Transverse colon (tissue), 4 donors: ENCODE measurements around the gene NPAS1. TPM values are rescaled to one million over a fixed set of nuclear protein-coding genes. Genes with fewer than 3 reads are reported as not detected.

Source experiments
- DNase-seq: peaks from one replicate; pipeline ENCODE4 v3.0.0-alpha.2; 2019
- H3K27ac ChIP-seq, 4 donors: fragments of 200-600 bp; sonication (generic); 2 replicates each; pipeline ENCODE4 v1.5.1; 2016 to 2018; ENCODE audit warnings: inconsistent platforms in 4 of 4
- H3K27me3 ChIP-seq: fragments of 200-600 bp; sonication (generic); 2 replicates; pipeline ENCODE4 v1.5.1; 2017; ENCODE audit warnings: inconsistent platforms
- H3K36me3 ChIP-seq, 4 donors: fragments of 200-600 bp; sonication (generic); 2 replicates each; pipeline ENCODE4 v1.5.1; 2017 to 2019; ENCODE audit warnings: inconsistent platforms in 4 of 4
- H3K4me1 ChIP-seq, 4 donors: fragments of 200-600 bp; sonication (generic); 2 replicates each; pipeline ENCODE4 v1.5.1; 2017 to 2020; ENCODE audit warnings: inconsistent platforms in 4 of 4
- H3K4me3 ChIP-seq, 4 donors: fragments of 200-600 bp; sonication (generic); 1 replicate in 1 of 4; 2 replicates in 3 of 4; pipeline versions ENCODE4 v1.5.1 to v1.6.1; 2017 to 2019; ENCODE audit warnings: inconsistent platforms in 4 of 4
- H3K9me3 ChIP-seq, 2 donors: fragments of 200-600 bp; sonication (generic); 2 replicates each; pipeline ENCODE4 v1.5.1; 2017 to 2019; ENCODE audit warnings: inconsistent platforms in 2 of 2
- CTCF ChIP-seq, 5 experiments: fragments of 200-600 bp in 3 of 5; fragments of 450-650 bp in 2 of 5; sonication (generic) in 3 of 5; IDR thresholded peaks; 1 replicate in 2 of 5; 2 replicates in 3 of 5; pipeline ENCODE4 v1.5.1; 2016 to 2017; ENCODE audit warnings: antibody characterized with exemption in 5 of 5, inconsistent platforms in 3 of 5, mild to moderate bottlenecking in 2 of 5, moderate library complexity in 1 of 5
- EP300 ChIP-seq: sonication (generic); formaldehyde crosslinking; IDR thresholded peaks from one replicate; pipeline ENCODE4 v1.6.1; 2017; ENCODE audit warnings: antibody characterized with exemption, low read depth
- POLR2A ChIP-seq: fragments of 450-650 bp; IDR thresholded peaks from one replicate; pipeline ENCODE4 v1.6.1; 2016; ENCODE audit warnings: antibody characterized with exemption, mild to moderate bottlenecking, moderate library complexity
- POLR2AphosphoS5 ChIP-seq, 3 donors: sonication (generic); formaldehyde crosslinking; IDR thresholded peaks; one replicate each; pipeline ENCODE4 v1.6.1; 2016; ENCODE audit warnings: antibody characterized with exemption in 3 of 3
- WGBS, 2 donors: methylation state at CpG; one replicate each; pipeline ENCODE4 v1.1.5; 2018; ENCODE audit warnings: low coverage in 1 of 2; 5-methylcytosine and 5-hydroxymethylcytosine counted together
- in situ Hi-C, 4 donors: fragments of 200-750 bp; cut with MboI; loops; one replicate each; pipeline versions ENCODE4 v1.15.0 to v1.15.1; 2017; ENCODE audit warnings: low sequenced_read_pairs in 3 of 4, low pct_ligation_motif_present in 1 of 4, low pct_unique_long_range_greater_than_20kb in 1 of 4
- intact Hi-C: fragments of 100-400 bp; cut with DNase I; formaldehyde crosslinking; loops from one replicate; pipeline ENCODE4 v1.15.1; 2023; ENCODE audit warnings: low total_unique reads
- total RNA-seq, 4 donors: library from RNA; depleted of rRNA; stranded (reverse); fragments of >200 nt; gene quantifications; one replicate each; pipeline ENCODE4 v1.1.0, GENCODE V29; 2016

NPAS1 gene
- total RNA-seq, 4 donors from 2014 or later = 0.55 to 0.79 TPM; not detected in 2

- intact Hi-C loops = no loop called here
- no peak for DNase-seq
- H3K36me3 ChIP-seq = peaks cover 0 to 73% (median 25%) of the 10 kb centered on the region in 4 donors
- H3K4me3 ChIP-seq = no peak overlapping the region
- in situ Hi-C loops = no loop called here
- H3K27me3 ChIP-seq = no peaks in the 10 kb centered on the region
- H3K9me3 ChIP-seq = no peaks in the 10 kb centered on the region
- H3K4me1 ChIP-seq = peaks cover 3 to 7% (median 5%) of the 10 kb centered on the region in 4 donors
- TF ChIP-seq EP300 (no peak), POLR2AphosphoS5 (IDR thresholded peaks at IDR 0.05) (no peak), CTCF (IDR thresholded peaks at IDR 0.05) (no peak), POLR2A (no peak)
- 88 to 92% methylated on average over 2 to 6 of the region's 6 CpGs for WGBS, 2 donors
- H3K27ac ChIP-seq = no peak overlapping the region
These were observed 61.5 kb downstream of the NPAS1 start for GRCh38 chr19:47081095-47081494.

- no peaks in the 10 kb centered on the region for H3K9me3 ChIP-seq
- H3K4me3 ChIP-seq = no peak overlapping the region
- H3K27me3 ChIP-seq = no peaks in the 10 kb centered on the region
- in situ Hi-C loops = no loop called here
- no peak overlapping the region for H3K27ac ChIP-seq
- TF ChIP-seq EP300 = no peak
- TF ChIP-seq CTCF (IDR thresholded peaks at IDR 0.05) = no peak
- TF ChIP-seq POLR2AphosphoS5 (IDR thresholded peaks at IDR 0.05) = no peak
- TF ChIP-seq POLR2A = no peak
- DNase-seq = no peak
- peaks cover 0 to 74% (median 27%) of the 10 kb centered on the region in 4 donors for H3K36me3 ChIP-seq
- 86 to 96% methylated on average over 1 to 5 of the region's 5 CpGs for WGBS, 2 donors
- peaks cover 3 to 7% (median 5%) of the 10 kb centered on the region in 4 donors for H3K4me1 ChIP-seq
- intact Hi-C loops = no loop called here
These were observed 62.9 kb downstream of the NPAS1 start for GRCh38 chr19:47082493-47082892.

GRCh38 chr19:47084879-47085439 lies 65.3 kb downstream of the NPAS1 start:
- peaks cover 3 to 15% (median 5%) of the 10 kb centered on the region in 4 donors for H3K4me1 ChIP-seq
- WGBS, 2 donors = 90 to 100% methylated on average over 4 to 24 of the region's 24 CpGs
- intact Hi-C loops = no loop called here

GRCh38 chr19:47086280-47086679 lies 66.6 kb downstream of the NPAS1 start:
- DNase-seq = no peak
- intact Hi-C loops (no loop called here), in situ Hi-C loops (no loop called here)
- H3K4me3 ChIP-seq = no peak overlapping the region
- no peaks in the 10 kb centered on the region for H3K27me3 ChIP-seq
- peaks cover 3 to 19% (median 8%) of the 10 kb centered on the region in 4 donors for H3K4me1 ChIP-seq
- H3K27ac ChIP-seq = no peak overlapping the region
- 94 to 100% methylated on average over 5 to 17 of the region's 17 CpGs for WGBS, 2 donors
- peaks cover 0 to 75% (median 31%) of the 10 kb centered on the region in 4 donors for H3K36me3 ChIP-seq
- TF ChIP-seq POLR2AphosphoS5 (IDR thresholded peaks at IDR 0.05) (no peak), CTCF (IDR thresholded peaks at IDR 0.05) (no peak), POLR2A (no peak), EP300 (no peak)
- no peaks in the 10 kb centered on the region for H3K9me3 ChIP-seq

More at GRCh38 chr19:47084879-47085439, 65.3 kb downstream of the NPAS1 start:
- TF ChIP-seq POLR2A (no peak), EP300 (no peak), CTCF (IDR thresholded peaks at IDR 0.05) (no peak), POLR2AphosphoS5 (IDR thresholded peaks at IDR 0.05) (no peak)
- H3K27me3 ChIP-seq = no peaks in the 10 kb centered on the region
- in situ Hi-C loops = no loop called here
- DNase-seq = no peak
- no peak overlapping the region for H3K4me3 ChIP-seq
- H3K36me3 ChIP-seq = peaks cover 0 to 74% (median 30%) of the 10 kb centered on the region in 4 donors
- H3K27ac ChIP-seq = no peak overlapping the region
- no peaks in the 10 kb centered on the region for H3K9me3 ChIP-seq
